SU-DHL-6 (cell line): ENCODE results near the gene RGL1.

Experiments used
- CTCF ChIP-seq: fragments of 200-600 bp; sonication (generic); IDR thresholded peaks from one replicate; pipeline ENCODE4 v1.5.1; 2017; ENCODE audit warnings: antibody characterized with exemption, mild to moderate bottlenecking, low read length, moderate library complexity; ENCODE audit not compliant: insufficient read depth, poor library complexity, severe bottlenecking
- EZH2phosphoT487 ChIP-seq: fragments of 200-600 bp; sonication (generic), shearing (Covaris generic); conservative IDR thresholded peaks from 2 replicates; pipeline ENCODE4 v1.6.1; 2018; ENCODE audit warnings: mild to moderate bottlenecking, antibody characterized with exemption, low read length, moderate library complexity, mixed read lengths

- TF ChIP-seq CTCF (no peak), EZH2phosphoT487 (no peak)
Measured at GRCh38 chr1:183778045-183778444, 26.9 kb upstream of the RGL1 start.
